CD4-positive, alpha-beta T cell (primary cell): Measurements from ENCODE around the gene LIPT1. TPM values are rescaled to one million over a fixed set of nuclear protein-coding genes. Genes with fewer than 3 reads are reported as not detected.

Source experiments
- ATAC-seq: fragments of 200-7000 bp; cut with Tn5 transposase; one replicate; pipeline ENCODE4 v1.10.0; 2022; ENCODE audit warnings: mild to moderate bottlenecking; ENCODE audit not compliant: poor library complexity
- CTCF ChIA-PET: fragments of 350-600 bp; sonication (Branson Sonifier 250); formaldehyde crosslinking; loops from one replicate; lab custom pipeline; 2021; ENCODE audit warnings: antibody characterized with exemption, inconsistent platforms; lab: Charles Lee
- POLR2A ChIA-PET: fragments of 350-600 bp; sonication (Branson Sonifier 250); formaldehyde crosslinking; loops from one replicate; lab custom pipeline; 2021; ENCODE audit warnings: antibody characterized with exemption, inconsistent platforms; lab: Charles Lee
- DNase-seq, 14 experiments: peaks; one replicate each; pipeline ENCODE4 v3.0.0-alpha.2; 2013 to 2020; ENCODE audit warnings: mixed read lengths in 2 of 14
- H3K27ac ChIP-seq, 2 donors: one replicate each; pipeline versions ENCODE4 v1.5.1 to v1.7.0; 2013; ENCODE audit warnings: low read length in 2 of 2, low read depth in 1 of 2, mild to moderate bottlenecking in 1 of 2
- H3K27me3 ChIP-seq, 2 experiments: 1 replicate in 1 of 2; 2 replicates in 1 of 2; pipeline versions ENCODE4 v1.6.1 to v1.7.0; 2013; ENCODE audit warnings: low read length in 2 of 2, control low read depth in 1 of 2, mild to moderate bottlenecking in 1 of 2, moderate library complexity in 1 of 2; ENCODE audit not compliant: insufficient read depth in 2 of 2, control insufficient read depth in 1 of 2
- H3K36me3 ChIP-seq: one replicate; pipeline ENCODE4 v1.6.1; 2013; ENCODE audit warnings: low read length, control low read depth; ENCODE audit not compliant: insufficient read depth
- H3K4me1 ChIP-seq: one replicate; pipeline ENCODE4 v1.6.1; 2013; ENCODE audit warnings: low read length, control low read depth; ENCODE audit not compliant: insufficient read depth
- H3K4me3 ChIP-seq: one replicate; pipeline ENCODE4 v1.5.1; 2013; ENCODE audit warnings: mild to moderate bottlenecking, low read length, moderate library complexity
- H3K9me3 ChIP-seq, 2 experiments: 1 replicate in 1 of 2; 2 replicates in 1 of 2; pipeline versions ENCODE4 v1.6.1 to v1.7.0; 2013; ENCODE audit warnings: low read length in 2 of 2, mild to moderate bottlenecking in 2 of 2, control low read depth in 1 of 2, moderate library complexity in 1 of 2; ENCODE audit not compliant: control insufficient read depth in 1 of 2, insufficient read depth in 1 of 2
- H3K27ac Mint-ChIP-seq: one replicate; pipeline ENCODE4 v1.8.0; 2020; ENCODE audit warnings: mixed read lengths
- H3K27me3 Mint-ChIP-seq: one replicate; pipeline ENCODE4 v1.8.0; 2021; ENCODE audit warnings: mixed read lengths
- H3K36me3 Mint-ChIP-seq: one replicate; pipeline ENCODE4 v1.8.0; 2021; ENCODE audit warnings: low read depth, mixed read lengths
- H3K4me1 Mint-ChIP-seq: one replicate; pipeline ENCODE4 v1.8.0; 2021; ENCODE audit warnings: low read depth, mixed read lengths
- H3K4me3 Mint-ChIP-seq: one replicate; pipeline ENCODE4 v1.8.0; 2020; ENCODE audit warnings: mild to moderate bottlenecking, mixed read lengths
- H3K9me3 Mint-ChIP-seq: one replicate; pipeline ENCODE4 v1.8.0; 2020; ENCODE audit warnings: mixed read lengths
- intact Hi-C, 2 experiments: fragments of 100-400 bp; cut with DNase I in 1 of 2; cut with micrococcal nuclease in 1 of 2; formaldehyde crosslinking; loops; one replicate each; pipeline versions ENCODE4 v1.15.1 to v1.9.0; 2023 to 2025; cut with DNase I, micrococcal nuclease
- total RNA-seq, 174 experiments: library from RNA in 2 of 174; stranded (reverse) in 2 of 174; gene quantifications; one replicate each; pipeline ENCODE4 v1.2.3 and lab custom pipeline; 2021 to 2026
- TF ChIP-seq, protein P1 (sequence below): fragments of 200-600 bp; IDR thresholded peaks from one replicate; pipeline ENCODE4 v1.8.0; 2022; ENCODE audit warnings: antibody characterized with exemption, mild to moderate bottlenecking

LIPT1 gene
- total RNA-seq, 2 experiments from 2014 or later = 12.5 to 13.3 TPM

DNA sequence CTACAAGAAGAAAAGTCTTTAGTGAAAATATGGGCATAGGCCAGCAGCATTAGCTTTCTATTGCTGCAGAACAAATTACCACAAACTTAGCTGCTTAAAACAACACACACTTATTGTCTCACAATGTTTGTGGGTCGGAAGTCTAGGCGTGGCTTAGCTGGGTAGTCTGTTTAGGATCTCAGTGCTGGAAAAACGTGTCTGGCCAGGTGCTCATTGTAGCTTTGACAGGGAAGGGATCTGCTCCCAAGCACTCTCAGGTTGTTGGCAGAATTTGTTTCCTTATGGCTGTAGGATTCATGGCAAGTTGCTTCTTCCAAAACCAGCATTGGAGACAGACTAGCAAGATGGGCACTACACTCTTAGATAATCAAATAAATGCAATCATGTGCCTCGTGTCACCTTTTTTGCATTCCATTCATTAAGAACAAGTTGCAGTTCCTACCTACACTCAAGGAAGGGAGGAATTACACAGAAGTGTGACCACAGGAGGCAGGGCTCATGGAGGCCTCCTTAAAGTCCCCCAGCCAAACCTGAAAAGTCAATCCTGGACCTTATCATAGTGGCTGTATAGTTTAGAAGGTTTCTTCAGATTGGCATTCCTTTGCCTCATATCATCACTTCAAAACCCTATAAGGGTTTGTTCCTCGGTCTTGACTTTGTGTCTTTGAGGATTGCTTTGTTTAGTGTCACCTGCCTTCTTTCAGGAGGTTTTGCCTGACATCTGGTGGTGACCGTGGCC, 43.5 kb downstream of the LIPT1 start:
- TF ChIP-seq, protein P1, sequence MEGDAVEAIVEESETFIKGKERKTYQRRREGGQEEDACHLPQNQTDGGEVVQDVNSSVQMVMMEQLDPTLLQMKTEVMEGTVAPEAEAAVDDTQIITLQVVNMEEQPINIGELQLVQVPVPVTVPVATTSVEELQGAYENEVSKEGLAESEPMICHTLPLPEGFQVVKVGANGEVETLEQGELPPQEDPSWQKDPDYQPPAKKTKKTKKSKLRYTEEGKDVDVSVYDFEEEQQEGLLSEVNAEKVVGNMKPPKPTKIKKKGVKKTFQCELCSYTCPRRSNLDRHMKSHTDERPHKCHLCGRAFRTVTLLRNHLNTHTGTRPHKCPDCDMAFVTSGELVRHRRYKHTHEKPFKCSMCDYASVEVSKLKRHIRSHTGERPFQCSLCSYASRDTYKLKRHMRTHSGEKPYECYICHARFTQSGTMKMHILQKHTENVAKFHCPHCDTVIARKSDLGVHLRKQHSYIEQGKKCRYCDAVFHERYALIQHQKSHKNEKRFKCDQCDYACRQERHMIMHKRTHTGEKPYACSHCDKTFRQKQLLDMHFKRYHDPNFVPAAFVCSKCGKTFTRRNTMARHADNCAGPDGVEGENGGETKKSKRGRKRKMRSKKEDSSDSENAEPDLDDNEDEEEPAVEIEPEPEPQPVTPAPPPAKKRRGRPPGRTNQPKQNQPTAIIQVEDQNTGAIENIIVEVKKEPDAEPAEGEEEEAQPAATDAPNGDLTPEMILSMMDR = no peak
- H3K9me3 ChIP-seq = no peaks in the 10 kb centered on the region
- H3K9me3 Mint-ChIP-seq = no peaks in the 10 kb centered on the region
- no peak overlapping the region for H3K4me3 ChIP-seq
- H3K4me1 ChIP-seq = no peaks in the 10 kb centered on the region
- ChIA-PET POLR2A (no interaction called here), CTCF (no interaction called here)
- H3K27me3 ChIP-seq = no peaks in the 10 kb centered on the region
- H3K27me3 Mint-ChIP-seq = no peaks in the 10 kb centered on the region
- H3K27ac ChIP-seq = no peak overlapping the region
- H3K4me1 Mint-ChIP-seq = peaks cover 6% of the 10 kb centered on the region
- DNase-seq (no peak), ATAC-seq (no peak)
- no peak overlapping the region for H3K4me3 Mint-ChIP-seq
- no peak overlapping the region for H3K27ac Mint-ChIP-seq
- intact Hi-C loops = no loop called here
- peaks cover 19% of the 10 kb centered on the region for H3K36me3 ChIP-seq
- H3K36me3 Mint-ChIP-seq = peaks cover 39% of the 10 kb centered on the region

DNA sequence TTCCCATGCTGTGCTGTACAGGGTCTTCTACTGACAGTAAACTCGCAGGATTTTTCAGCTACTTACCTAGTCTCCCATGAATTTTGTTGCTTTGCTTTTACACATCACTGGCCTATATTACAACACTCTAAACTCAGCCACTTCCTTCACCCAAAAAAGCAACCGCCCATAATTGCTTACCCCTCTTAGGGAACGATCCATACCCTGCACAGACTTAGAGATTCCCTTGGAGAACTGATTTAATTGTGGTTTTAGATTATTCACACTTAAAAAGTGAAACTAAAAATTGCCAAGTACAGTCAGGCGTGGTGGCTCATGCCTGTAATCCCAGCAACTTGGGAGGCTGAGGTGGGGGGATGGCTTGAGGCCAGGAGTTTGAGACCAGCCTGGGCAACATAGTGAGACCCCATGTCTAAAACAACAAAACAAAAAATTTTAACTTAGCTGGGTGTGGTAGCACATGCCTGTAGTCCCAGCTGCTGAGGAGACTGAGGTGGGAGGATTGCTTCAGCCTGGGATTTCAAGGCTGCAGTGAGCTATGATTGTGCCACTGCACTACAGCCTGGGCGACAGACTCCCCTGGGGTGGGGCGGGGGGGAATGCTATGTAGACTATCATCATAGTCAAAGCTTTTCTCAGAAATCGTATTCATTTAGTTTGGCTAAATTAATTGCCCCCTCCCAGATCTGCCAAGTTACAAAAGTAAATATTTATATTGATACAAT, 45.5 kb downstream of the LIPT1 start:
- Mint-ChIP-seq H3K4me1 (peaks cover 6% of the 10 kb centered on the region), H3K27me3 (no peaks in the 10 kb centered on the region), H3K36me3 (peaks cover 28% of the 10 kb centered on the region), H3K9me3 (no peaks in the 10 kb centered on the region), H3K27ac (peak overlapping the region; percentile 78), H3K4me3 (no peak overlapping the region)
- H3K4me1 ChIP-seq = no peaks in the 10 kb centered on the region
- no peak overlapping the region for H3K4me3 ChIP-seq
- no peak for ATAC-seq
- TF ChIP-seq, protein P1 = no peak
- H3K27ac ChIP-seq = no peak overlapping the region
- H3K36me3 ChIP-seq = peaks cover 18% of the 10 kb centered on the region
- CTCF ChIA-PET = no interaction called here
- POLR2A ChIA-PET = no interaction called here
- intact Hi-C loops = loop anchor here in 1 of 2 experiments (10.0 kb wide), 1 partner anchor 325 kb away; no protein-coding TSS in a partner anchor
- H3K9me3 ChIP-seq = no peaks in the 10 kb centered on the region
- no peak for DNase-seq
- no peaks in the 10 kb centered on the region for H3K27me3 ChIP-seq

DNA sequence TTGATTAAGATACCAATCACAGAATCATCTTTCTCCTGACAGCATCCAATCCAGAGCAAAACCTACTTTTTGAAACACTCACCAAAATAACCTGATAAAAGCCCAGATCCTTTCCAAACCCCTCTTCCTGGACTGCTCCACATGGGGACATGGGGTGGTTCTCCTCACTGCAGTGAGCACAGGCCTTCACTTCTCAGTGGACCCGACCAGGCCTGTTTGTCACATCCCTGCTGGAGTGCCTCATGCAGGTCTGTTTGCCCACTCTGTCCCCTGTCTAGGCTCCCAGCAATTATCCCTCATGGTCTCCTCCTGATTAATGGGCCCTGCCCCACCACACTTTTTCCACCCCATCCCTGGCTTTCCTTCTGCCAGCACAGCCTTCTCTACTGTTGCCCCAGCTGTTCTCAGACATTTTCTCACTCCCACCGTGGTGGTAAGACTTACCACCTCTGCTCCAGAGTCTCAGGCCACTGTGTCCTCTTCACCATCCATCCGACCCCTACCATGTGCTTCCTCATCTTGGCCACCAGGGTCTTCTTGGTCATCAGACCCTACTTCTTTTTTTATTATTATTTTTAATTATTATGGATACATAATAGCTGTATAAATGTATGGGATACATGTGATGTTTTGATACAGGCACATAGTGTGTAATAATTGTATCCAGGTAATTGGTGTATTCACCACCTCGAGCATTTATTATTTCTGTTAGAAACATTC, 47.4 kb downstream of the LIPT1 start:
- Histone ChIP-seq H3K36me3 (peaks cover 4% of the 10 kb centered on the region), H3K4me3 (no peak overlapping the region), H3K9me3 (peaks cover 0 to 9% of the 10 kb centered on the region in 2 experiments), H3K27ac (no peak overlapping the region), H3K4me1 (no peaks in the 10 kb centered on the region), H3K27me3 (no peaks in the 10 kb centered on the region)
- peaks cover 6% of the 10 kb centered on the region for H3K4me1 Mint-ChIP-seq
- TF ChIP-seq, protein P1 = no peak
- H3K27me3 Mint-ChIP-seq = no peaks in the 10 kb centered on the region
- H3K36me3 Mint-ChIP-seq = peaks cover 12% of the 10 kb centered on the region
- no peaks in the 10 kb centered on the region for H3K9me3 Mint-ChIP-seq
- intact Hi-C loops = loop anchor here in 1 of 2 experiments (10.0 kb wide), 1 partner anchor 327 kb away; no protein-coding TSS in a partner anchor
- no peak overlapping the region for H3K4me3 Mint-ChIP-seq
- DNase-seq (no peak), ATAC-seq (no peak)
- ChIA-PET POLR2A (no interaction called here), CTCF (no interaction called here)
- peak overlapping the region; percentile 50 for H3K27ac Mint-ChIP-seq
